Measurements from ENCODE around the gene STAC. TPM values are rescaled to one million over a fixed set of nuclear protein-coding genes. Genes with fewer than 3 reads are reported as not detected.
"Not testable (repeated sequence)": the region's sequence is repeated elsewhere in the genome, so short reads cannot be mapped to it uniquely, and the experiment has no call there.

Gene STAC
- total and polyA plus RNA-seq, 8 donors = 0.29 to 7.2 (median 0.61) TPM; not detected in 4

GRCh38 chr3:36575241-36575640 is 194.9 kb downstream of the STAC start:
- Histone ChIP-seq H3K4me3 (no peak overlapping the region), H3K27ac (no peak overlapping the region), H3K27me3 (no peaks in the 10 kb centered on the region), H3K9me3 (peaks cover 0 to 41% (median 24%) of the 10 kb centered on the region in 4 donors), H3K36me3 (no peaks in the 10 kb centered on the region), H3K4me1 (no peaks in the 10 kb centered on the region)
- no peak for DNase-seq
- TF ChIP-seq POLR2A (IDR thresholded peaks at IDR 0.05) (no peak), CTCF (IDR thresholded peaks at IDR 0.05) (no peak), POLR2AphosphoS5 (IDR thresholded peaks at IDR 0.05) (no peak), EP300 (IDR thresholded peaks at IDR 0.05) (no peak)
- intact Hi-C loops (cut with DNase I; ENCODE audit: low total_unique reads) = no loop called here
- 49 to 76% (median 58%) methylated on average over 2 of the region's 2 CpGs for WGBS, 5 donors

- peaks cover 0 to 44% (median 26%) of the 10 kb centered on the region in 4 donors for H3K9me3 ChIP-seq
- intact Hi-C loops (cut with DNase I; ENCODE audit: low total_unique reads); H3K27ac ChIP-seq; H3K4me3 ChIP-seq; DNase-seq; H3K4me1 ChIP-seq; H3K36me3 ChIP-seq; H3K27me3 ChIP-seq: not testable (repeated sequence)
- 71 to 85% (median 78%) methylated on average over 4 of the region's 4 CpGs for WGBS, 5 donors
These were observed 198.1 kb downstream of the STAC start for GRCh38 chr3:36578418-36578817.

- H3K36me3 ChIP-seq = no peaks in the 10 kb centered on the region
- 27 to 58% (median 41%) methylated on average over 1 of the region's 1 CpG for WGBS, 5 donors
- H3K27ac ChIP-seq = no peak overlapping the region
- intact Hi-C loops (cut with DNase I; ENCODE audit: low total_unique reads) = no loop called here
- no peak overlapping the region for H3K4me3 ChIP-seq
- H3K27me3 ChIP-seq = no peaks in the 10 kb centered on the region
- no peak for DNase-seq
- no peak for TF ChIP-seq CTCF (IDR thresholded peaks at IDR 0.05)
- TF ChIP-seq EP300 (IDR thresholded peaks at IDR 0.05) = no peak
- TF ChIP-seq POLR2AphosphoS5 (IDR thresholded peaks at IDR 0.05) = no peak
- TF ChIP-seq POLR2A (IDR thresholded peaks at IDR 0.05) = no peak
- peaks cover 0 to 39% (median 28%) of the 10 kb centered on the region in 4 donors for H3K9me3 ChIP-seq
- H3K4me1 ChIP-seq = no peaks in the 10 kb centered on the region
These were observed 199.4 kb downstream of the STAC start for GRCh38 chr3:36579746-36580145.

GRCh38 chr3:36580716-36581115 is 200.4 kb downstream of the STAC start:
- no peaks in the 10 kb centered on the region for H3K36me3 ChIP-seq
- 67 to 77% (median 74%) methylated on average over 2 of the region's 2 CpGs for WGBS, 5 donors

GRCh38 chr3:36591959-36592358 is 211.7 kb downstream of the STAC start:
- H3K36me3 ChIP-seq = no peaks in the 10 kb centered on the region
- intact Hi-C loops (cut with DNase I; ENCODE audit: low total_unique reads) = no loop called here
- H3K4me3 ChIP-seq = no peak overlapping the region
- DNase-seq = no peak
- WGBS, 5 donors = 36 to 69% (median 57%) methylated on average over 3 of the region's 3 CpGs
- no peak overlapping the region for H3K27ac ChIP-seq
- peaks cover 0 to 9% (median 6%) of the 10 kb centered on the region in 4 donors for H3K9me3 ChIP-seq
- TF ChIP-seq EP300 (IDR thresholded peaks at IDR 0.05) = no peak
- no peak for TF ChIP-seq CTCF (IDR thresholded peaks at IDR 0.05)
- TF ChIP-seq POLR2AphosphoS5 (IDR thresholded peaks at IDR 0.05) = no peak
- TF ChIP-seq POLR2A (IDR thresholded peaks at IDR 0.05) = no peak
- no peaks in the 10 kb centered on the region for H3K4me1 ChIP-seq
- no peaks in the 10 kb centered on the region for H3K27me3 ChIP-seq

More at GRCh38 chr3:36580716-36581115, 200.4 kb downstream of the STAC start:
- H3K9me3 ChIP-seq = peaks cover 0 to 39% (median 28%) of the 10 kb centered on the region in 4 donors
- TF ChIP-seq EP300 (IDR thresholded peaks at IDR 0.05) = no peak
- no peak for TF ChIP-seq POLR2A (IDR thresholded peaks at IDR 0.05)
- no peak overlapping the region for H3K27ac ChIP-seq
- no peaks in the 10 kb centered on the region for H3K27me3 ChIP-seq
- DNase-seq = no peak
- no peaks in the 10 kb centered on the region for H3K4me1 ChIP-seq
- H3K4me3 ChIP-seq = no peak overlapping the region
- intact Hi-C loops (cut with DNase I; ENCODE audit: low total_unique reads) = no loop called here

All from stomach (tissue), 9 donors.